Left forelimb (tissue), 1 donor: Measurements from ENCODE around the gene LETM1.

Experiments
- DNase-seq: peaks from one replicate; pipeline ENCODE4 v3.0.0-alpha.2; 2018; ENCODE audit warnings: low spot score

Gene LETM1

DNA sequence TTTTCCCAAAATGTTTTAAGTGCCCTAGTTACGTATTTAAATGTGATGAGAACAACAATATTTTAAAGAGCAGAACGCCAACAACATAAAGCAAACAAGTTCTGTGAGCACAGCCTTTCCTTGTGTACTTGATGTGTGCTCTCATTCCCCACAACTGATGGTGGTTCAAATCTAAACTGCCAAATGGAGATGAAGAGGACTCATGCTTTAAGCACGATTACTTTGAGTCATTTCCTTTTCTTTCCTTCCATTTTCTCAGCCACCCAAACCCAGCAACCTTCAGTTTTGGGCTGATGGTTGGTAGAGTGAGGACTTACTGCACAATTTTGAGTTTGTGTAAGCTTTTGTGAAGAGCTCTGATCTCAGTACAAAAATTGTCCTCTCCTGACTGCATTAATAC is 16.9 kb upstream of the LETM1 start:
- DNase-seq: no peak

DNA sequence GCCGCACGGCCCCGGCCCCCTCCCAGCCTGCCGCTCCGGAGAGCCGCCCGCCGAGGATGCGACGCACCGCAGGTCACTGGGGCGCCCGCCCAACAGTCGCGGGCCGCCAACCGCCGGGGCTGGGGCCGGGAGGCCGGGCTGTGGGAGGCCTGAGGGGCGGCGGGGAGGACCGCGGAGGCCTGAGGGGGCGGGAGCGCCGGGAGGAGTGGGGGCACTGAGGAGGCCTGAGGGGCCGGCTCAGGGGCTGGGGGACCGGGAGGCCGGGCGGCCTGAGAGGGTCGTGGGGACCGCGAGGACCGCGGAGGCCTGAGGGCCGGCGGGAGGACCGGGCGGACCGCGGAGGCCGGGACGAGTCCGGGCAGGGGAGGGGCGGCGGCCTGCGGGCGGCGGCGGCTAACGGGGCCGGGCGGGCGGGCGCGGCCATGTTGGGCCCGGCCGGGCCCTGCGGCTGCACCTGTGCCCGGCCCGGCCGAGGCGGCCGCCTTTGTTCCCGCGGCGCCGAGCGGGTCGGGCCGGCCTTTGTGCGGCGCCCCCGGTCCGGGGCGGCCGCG is 15.6 kb upstream of the LETM1 start:
- DNase-seq: peak; percentile 73

DNA sequence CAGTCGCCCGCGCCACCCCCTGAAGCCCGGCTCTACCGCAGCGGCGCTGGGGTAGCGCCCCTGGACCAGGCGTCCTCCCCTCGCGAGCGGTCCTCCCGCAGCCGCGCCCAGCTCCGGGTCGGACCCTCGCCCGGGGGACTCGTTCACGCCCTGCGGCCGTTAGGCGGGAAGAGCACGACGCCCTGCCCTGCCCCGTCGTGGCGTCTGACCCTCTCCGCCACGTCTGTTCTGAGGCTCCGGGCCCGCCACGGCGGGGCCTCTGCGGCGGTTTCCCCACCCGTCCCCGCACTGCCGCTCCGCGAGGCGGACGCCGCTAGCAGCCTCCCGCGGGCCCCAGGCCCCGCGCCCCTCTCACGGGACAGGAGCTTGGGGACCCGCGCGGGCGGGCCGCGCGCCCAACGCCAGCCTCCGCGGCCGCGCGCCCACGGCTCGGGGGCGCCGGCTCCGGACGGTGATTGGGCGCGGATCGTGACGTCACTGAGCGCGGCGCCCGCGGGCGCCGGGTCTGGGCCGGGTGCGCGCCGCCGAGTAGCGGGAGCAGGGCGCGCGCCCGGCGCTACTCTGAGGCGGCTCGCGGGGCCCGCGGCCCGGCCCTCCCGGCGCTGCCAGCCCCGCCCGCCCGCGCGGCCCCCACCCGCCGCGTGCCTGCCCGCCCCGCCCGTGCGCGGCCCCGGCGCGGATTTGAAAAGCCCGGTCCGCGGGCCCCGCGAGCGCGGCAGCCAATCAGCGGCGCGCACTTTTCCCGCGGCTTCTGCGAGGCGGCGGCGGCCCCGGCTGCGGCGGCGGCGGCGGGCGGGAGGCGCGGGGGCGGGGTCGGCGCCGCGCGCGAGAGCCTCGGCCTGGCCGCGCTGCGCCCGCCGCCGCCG is 14.9 kb upstream of the LETM1 start, which contains the start of gene NSD2:
Gene NSD2 (plus strand): TSS at position 816 of the 866 bp plus-strand sequence. CDS start 29,262 bp downstream, outside the sequence.
- DNase-seq: peak; percentile 93

DNA sequence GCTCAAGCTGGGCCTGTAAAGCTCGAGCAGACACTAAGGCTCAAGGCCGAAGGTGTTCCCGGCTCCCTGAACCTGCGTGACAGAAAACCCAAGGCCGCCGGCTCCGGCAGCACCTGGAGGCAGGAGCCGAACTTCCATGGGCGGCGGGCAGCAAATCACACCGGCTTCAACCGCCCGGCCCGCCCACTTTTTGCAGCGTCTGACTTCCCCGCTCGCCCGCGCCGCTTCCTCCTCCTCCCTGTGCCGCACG is 14.3 kb upstream of the LETM1 start:
- DNase-seq: no peak

DNA sequence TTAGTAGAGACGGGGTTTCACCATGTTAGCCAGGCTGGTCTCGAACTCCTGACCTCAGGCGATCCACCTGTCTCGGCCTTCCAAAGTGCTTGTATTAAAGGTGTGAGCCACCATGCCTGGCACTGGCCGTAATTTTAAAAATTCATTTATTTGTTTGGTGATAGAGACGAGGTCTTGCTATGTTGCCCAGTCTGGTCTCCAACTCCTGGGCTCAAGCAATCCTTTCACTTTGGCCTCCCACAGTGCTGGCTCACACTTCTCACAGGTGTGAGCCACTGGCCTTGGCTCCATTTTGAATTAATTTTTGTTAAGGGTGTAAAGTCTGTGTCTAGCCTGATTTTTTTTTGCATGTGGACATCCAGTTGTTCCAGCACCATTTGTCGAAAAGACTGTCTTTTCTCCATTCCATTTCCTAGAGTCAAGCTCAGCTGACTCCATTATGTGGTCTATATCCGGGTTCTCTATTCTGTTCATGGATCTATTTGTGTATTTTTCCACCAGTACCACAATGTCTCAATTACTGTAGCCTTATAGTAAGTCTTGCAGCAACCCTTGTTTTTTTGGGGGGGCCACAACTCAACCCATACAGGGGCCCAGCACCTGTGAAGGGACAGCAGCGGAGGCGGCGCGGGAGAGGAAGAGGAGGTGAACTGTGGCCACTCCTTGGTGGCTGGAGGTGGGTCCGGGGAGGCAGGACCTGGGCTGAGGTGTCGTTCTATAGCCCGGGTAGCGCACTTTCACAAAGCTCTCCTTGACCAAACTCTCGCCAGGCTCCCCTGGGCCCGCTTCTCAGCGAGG is 13.8 kb upstream of the LETM1 start:
- DNase-seq: no peak

DNA sequence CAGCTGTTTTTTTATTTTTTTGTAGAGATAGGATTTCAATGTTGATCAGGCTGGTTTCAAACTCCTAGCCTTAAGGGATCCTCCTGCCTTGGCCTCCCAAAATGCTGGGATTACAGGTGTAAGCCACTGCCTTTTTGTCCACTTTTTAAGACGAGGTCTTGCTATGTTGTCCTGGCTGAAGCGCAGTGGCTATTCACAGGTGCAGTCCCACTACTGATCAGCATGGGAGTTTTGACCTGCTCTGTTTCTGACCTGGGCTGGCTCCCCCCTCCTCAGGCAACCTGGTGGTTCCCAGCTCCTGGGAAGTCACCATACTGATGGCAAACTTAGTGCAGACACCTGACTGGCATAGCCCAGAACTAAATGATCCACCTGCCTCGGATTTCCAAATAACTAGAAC is 13.0 kb upstream of the LETM1 start:
- no peak for DNase-seq

DNA sequence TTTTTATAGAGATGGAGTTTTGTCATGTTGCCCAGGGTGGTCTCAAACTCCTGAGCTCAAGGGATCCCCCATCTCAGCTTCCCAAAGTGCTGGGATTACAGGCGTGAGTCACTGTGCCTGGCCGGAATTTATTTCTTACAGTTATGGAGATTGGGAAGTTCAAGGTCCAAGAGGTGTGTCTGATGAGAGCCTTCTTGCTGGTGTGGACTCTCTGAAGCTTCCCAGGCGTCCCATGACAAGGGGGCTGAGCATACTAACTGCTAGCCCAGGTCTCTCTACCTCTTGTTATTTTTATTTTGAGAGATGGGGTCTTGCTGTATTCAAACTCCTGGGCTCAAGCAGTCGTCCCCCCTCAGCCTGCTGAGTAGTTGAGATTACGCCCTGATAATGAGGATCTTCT is 12.3 kb upstream of the LETM1 start:
- no peak for DNase-seq

DNA sequence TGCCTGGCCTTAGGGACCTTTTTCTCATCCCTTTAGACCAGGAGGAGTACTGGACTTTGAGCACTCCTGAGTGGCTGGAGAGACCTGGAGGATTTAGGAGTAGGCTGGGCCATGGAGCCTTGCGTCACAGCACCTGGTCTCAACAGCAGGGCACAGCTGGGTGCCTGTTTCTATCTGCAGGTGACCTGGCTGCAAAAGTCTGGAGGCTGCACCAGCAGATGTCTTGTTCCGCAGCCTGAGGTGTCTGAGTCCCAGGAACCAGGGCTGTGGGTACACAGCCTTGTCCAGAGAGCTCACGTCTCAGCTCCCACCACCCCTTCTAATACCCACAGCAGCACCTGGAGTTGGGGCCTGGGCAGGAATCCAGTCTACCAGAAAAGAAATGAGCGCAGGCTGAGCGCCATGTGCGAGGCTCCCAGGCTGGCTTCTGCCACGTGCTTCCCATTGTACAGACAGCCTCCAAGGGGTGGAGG is 10.3 kb upstream of the LETM1 start:
- no peak for DNase-seq

DNA sequence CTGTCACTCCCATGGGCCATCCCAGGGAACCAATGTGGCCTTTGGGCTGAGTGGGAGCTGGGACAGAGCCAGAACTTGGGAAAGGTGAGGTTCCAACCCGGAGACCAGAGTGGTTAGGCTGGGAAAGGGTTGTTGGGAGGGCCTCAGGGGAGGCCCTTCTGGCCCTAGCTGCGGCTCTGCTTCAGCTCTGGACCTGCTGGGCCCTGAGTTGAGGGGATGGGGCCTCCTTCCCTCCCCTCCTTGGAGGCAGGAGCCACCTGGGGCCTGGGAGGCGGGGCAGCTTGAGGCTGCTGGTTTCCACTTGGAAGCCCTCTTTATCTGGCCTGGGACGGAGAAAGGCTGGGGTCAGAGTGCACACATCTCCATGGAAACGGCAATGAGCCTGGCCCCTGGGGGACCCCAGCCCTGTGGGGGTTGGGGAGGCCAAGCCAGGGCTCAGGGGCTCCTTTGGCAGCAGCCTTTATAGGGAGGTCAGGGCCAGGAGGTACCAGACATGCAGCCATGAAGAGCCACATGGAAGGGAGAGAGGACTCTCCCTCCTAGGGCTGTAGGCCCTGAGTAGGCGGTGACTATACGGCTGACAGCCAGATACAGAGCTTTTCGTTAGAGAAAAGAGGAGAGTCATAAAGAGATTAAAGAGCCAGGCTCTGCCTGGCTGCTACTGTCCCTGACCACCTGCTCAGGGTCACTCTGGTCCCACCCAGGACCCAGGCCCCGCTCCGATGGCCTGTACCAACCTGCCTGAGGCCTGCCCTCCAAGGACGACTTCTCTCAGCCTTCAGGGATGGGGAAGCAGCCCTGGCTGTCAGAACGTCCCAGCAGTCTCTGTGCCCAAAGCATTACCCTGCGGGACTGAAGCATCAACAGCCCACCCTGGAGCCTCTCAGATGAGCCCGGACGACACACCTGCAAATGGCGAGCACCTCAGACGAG is 8.4 kb upstream of the LETM1 start:
- DNase-seq: no peak

DNA sequence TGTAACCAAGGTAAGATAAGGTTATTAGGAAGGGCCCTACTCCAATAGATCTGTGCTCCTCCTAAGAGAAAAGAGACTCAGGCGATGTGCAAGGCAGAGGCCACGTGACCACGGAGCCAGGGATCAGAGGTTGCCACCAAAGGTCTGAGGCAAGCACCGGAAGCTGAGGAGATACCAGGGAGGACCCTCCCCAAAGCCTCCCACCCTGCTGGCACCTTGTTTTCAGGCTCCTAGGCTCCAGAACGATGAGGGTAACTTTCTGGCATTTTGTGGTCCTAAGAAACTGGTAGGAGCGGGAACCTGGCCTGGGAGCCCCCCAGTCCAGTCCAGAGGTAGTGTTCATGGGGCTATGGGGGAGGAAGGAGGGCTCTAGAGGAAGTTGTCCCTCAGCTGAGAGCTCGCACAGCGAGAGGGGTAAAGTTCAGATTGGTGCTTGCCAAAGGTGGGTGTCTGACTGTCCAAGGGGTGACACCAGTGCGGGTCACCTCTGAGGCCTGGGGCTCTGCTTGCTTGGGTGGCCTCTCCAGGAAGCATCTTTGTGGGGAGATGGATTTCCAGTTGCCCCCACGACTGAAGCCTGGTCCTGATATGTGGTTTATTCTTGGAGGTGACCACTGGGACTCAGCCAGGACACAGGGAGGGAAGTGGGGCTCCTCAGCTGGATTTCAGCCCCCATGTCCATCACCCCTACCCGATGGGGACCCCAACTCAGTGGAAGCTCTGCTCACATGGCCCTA is 7.5 kb upstream of the LETM1 start:
- no peak for DNase-seq

DNA sequence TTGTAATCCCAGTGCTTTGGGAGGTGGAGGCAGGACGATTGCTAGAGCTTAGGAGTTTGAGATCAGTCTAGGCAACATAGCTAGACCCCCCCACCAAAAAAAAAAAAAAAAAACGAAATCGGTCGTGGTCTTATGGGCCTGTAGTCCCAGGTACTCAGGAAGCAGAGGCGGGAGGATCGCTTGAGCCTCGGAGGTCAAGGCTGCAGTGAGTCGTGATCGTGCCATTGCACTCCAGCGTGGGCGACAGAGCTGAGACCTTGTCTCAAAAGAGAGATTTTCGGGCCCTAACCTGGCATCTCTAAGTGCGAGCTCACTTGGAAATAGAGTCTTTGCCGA is 7.0 kb upstream of the LETM1 start:
- DNase-seq: no peak

DNA sequence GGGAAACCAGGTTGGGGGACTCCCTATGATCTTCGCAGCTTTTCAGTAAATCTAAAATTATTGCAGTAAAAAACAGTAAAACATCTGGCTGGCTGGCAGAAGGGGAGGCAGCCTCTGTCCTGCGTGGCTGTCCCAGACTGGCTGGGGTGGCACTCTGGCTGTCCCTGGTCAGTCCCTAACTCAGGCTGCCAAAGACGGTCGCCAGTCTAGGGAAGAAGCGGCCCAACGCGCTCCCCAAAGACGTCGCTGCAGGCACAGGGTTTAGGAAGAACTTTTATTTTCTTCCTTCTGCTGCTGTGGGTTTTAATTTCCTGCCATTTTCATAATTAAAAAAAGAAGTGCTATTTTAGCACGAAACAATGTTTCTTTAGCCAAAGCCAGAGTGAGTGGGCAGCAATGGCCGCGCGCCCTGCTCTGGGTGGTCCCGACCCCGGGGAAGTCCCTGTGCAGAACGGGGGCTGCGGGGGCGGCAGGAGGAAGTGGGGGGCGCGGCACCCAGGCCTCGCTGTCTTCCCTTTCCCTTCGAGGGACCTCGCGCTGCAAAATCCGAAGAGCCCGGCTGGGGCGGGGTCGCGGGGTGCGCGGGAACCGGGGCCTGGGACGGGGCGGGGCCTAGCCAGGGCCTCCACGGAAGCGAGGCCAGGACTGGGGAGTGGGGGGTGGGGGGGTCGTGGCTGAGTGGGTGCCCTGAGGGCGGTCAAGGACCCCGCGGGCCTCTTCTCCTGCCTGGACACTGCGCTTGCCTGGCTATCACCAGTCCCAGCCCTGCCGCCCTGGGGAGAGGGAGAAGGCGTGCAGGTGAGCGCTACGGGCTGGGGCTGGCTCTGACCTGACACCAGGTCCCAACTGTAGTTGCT is 6.3 kb upstream of the LETM1 start:
- DNase-seq: no peak

DNA sequence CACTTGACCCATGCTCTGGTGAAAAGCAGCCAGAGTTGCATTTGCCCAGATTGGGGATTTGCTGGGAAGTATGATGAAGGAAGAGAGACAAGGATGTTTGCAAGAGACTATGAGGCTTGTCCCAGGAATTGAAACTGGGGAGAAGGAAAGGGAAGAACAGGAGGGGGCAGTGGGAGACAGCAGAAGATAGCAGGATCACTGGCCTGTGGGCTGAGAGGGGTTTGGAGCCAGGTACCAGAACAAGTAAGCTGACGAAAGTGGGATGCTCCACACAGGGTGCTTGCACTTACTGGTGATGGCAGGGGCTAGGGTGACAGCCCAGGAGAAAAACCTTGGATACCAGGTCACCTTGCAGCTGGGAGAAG is 3.4 kb upstream of the LETM1 start:
- no peak for DNase-seq

DNA sequence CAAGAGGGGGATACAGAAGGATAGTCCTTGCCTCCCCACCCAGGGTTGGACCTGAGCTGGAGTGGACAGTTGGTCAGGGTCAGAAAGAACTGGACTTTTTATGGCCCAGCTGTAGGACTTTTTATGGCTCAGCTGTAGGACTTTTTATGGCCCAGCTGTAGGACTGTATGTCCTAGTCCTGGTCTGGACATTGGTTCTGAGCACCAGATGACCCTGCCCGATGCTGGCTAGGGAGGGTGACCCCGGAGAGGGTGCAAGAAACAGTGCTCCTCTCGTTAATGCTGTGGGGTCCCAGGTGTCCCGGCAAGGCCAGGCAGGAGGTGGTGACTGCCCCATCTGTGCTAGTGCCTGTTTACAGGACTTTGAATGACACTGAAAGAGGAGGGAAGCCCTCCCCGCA is 2.0 kb upstream of the LETM1 start:
- DNase-seq: no peak

DNA sequence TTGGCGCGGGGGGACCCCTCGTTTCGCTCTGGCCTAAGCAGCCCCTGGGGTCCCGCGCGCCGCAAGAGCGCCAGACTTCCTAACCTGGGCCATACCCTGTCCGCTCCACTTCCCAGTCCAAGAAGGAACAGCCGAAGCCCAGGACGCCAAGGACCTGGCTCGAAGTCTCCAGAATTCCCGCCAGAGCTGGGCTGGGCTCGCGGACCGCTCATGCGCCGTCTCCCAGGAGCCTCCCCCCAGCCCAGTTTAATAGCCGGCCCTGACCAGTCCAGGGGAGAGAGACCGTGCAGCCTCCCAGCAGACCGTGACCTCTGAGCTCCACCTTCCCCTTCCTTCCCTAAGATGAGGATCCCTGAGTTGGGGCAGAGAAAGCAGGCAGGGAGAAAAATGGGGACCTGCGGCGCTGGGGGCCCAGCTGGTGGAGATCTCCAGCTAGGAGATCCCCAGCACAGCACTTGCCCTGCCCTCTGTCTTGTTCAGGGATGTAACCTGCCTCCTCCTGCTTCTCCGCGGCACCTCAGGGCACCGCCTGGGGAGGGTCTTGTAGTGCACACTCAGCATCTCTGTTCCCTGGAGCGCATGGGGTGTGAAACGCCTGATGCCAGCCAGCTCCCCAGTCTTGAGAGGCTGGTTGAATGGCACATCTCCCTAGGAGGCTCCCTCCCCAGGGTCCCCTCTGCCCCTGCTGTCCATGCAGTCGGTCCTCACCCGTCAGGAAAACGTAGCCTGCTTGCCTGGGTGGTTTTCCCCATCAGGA is 1.2 kb upstream of the LETM1 start:
- no peak for DNase-seq

DNA sequence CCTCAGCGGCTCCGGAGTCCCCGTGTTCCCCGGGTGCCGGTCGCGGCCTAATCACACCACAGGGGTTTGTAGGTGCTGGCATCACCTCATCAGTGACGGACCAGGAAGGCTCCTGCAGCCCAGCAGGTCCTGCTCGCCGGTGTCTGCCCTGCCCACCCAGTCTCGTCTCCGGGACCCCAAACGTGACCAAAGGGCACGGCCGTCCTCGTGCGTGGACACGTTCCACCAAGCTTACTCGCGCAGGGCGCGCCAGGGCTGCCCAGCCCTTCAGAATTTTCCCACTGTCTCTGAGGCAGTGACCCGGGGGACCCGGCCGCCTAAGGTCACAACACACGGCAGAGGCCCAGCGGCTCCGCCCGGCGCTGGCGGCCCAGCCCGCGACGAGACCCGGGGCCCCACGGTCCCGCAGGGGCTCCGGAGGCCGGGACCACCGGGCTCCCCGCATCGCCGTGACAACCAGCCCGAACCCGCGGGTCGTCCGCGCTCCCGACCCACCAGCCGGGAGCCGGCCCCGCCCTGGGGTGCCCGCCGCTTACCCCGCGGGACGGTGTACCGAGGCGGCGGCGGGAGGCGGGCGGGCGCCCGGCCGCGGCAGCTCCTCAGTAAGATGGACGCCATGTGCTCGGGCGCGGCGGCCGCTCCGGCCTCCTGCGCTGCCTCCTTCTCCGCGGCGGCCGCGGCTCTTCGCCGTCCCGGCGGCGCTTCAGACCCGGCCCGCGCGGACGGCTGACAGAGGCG is 454 bp downstream of the LETM1 start:
- DNase-seq: no peak

DNA sequence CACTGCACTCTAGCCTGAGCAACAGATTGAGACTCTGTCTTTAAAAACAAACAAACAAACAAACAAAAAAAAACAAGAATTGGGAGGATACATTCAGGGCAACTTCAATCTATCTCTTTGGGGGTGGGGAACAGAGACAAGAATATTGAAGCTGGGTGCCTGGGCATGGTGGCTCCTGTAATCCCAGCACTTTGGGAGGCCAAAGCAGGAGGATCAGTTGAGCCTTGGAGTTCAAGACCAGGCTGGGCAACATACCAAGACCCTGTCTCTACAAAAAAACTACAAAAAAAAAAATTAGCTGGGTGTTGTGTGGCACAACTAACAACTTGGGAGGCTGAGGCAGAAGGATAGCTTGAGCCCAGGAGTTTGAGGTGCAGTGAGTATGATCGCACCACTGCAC is 1.2 kb downstream of the LETM1 start:
- no peak for DNase-seq

DNA sequence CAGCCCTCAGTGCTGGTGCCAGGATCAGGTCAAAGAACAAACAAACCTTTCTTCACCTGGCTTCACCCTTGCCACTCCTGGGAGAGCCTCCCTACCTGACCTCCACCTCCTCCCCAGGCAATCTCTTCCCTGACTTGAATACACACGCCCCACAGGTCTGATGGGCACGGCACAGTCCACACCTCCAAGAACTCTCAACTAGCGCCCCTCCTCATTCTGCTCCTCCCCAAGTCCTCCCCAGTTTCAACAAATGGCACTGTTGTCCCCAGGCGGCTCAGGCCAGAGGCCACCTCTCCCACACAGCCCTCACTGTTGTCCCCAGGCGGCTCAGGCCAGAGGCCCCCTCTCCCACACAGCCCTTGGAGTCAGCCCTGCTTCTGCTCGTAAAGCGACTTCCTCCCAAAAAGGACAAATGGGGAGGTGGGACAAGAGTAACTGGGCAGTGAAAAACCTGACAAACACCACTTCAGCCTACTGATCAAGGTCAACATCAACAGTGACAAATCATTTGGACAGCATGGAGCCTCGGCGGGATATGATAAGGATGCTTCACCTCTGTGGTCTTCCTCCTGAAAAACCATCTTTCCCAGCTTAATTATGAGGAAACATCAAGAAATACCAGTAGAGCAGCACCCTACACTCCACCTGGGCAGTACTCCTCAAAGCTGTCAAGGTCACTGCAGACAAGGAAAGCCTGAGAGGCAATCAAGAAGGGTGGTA is 2.9 kb downstream of the LETM1 start:
- DNase-seq: no peak
